HL-60 (cell line): ENCODE data around the gene FBN1.

Source experiments
- GABPA ChIP-seq: IDR thresholded peaks from 2 replicates; pipeline ENCODE4 v1.6.1; 2012; ENCODE audit warnings: low read depth
- POLR2AphosphoS5 ChIP-seq: IDR thresholded peaks from 2 replicates; pipeline ENCODE4 v1.6.1; 2012; ENCODE audit warnings: low read depth
- TF ChIP-seq, protein P1 (sequence below): IDR thresholded peaks from one replicate; pipeline ENCODE4 v1.5.1; 2011; ENCODE audit warnings: low read length, control low read depth, inconsistent platforms; ENCODE audit not compliant: insufficient read depth
- TF ChIP-seq, protein P2 (sequence below): IDR thresholded peaks from 2 replicates; pipeline ENCODE4 v1.6.1; 2012; ENCODE audit warnings: low read depth; ENCODE audit not compliant: insufficient replicate concordance

DNA sequence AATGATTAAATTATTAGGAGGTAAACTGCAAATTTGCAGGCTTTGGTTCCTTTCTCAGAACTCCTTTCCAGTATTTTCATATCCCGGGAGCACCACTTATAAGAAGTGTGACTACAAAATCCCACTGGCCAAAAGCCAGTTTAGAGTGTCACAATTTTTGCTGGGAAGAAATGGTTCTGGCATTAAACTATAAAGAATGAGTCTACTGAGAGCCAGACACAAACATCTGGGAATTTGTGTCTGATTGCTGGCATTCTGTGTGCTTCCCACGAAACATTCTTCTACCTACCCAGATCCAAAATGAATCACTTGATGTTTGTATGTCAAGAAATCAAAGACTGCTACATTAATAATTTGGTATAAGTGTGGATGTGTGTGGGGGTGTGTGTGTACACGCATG is 231.5 kb downstream of the FBN1 start:
- TF ChIP-seq, protein P1, sequence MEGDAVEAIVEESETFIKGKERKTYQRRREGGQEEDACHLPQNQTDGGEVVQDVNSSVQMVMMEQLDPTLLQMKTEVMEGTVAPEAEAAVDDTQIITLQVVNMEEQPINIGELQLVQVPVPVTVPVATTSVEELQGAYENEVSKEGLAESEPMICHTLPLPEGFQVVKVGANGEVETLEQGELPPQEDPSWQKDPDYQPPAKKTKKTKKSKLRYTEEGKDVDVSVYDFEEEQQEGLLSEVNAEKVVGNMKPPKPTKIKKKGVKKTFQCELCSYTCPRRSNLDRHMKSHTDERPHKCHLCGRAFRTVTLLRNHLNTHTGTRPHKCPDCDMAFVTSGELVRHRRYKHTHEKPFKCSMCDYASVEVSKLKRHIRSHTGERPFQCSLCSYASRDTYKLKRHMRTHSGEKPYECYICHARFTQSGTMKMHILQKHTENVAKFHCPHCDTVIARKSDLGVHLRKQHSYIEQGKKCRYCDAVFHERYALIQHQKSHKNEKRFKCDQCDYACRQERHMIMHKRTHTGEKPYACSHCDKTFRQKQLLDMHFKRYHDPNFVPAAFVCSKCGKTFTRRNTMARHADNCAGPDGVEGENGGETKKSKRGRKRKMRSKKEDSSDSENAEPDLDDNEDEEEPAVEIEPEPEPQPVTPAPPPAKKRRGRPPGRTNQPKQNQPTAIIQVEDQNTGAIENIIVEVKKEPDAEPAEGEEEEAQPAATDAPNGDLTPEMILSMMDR, result no peak
- TF ChIP-seq GABPA (no peak), POLR2AphosphoS5 (no peak)
- TF ChIP-seq, protein P2, sequence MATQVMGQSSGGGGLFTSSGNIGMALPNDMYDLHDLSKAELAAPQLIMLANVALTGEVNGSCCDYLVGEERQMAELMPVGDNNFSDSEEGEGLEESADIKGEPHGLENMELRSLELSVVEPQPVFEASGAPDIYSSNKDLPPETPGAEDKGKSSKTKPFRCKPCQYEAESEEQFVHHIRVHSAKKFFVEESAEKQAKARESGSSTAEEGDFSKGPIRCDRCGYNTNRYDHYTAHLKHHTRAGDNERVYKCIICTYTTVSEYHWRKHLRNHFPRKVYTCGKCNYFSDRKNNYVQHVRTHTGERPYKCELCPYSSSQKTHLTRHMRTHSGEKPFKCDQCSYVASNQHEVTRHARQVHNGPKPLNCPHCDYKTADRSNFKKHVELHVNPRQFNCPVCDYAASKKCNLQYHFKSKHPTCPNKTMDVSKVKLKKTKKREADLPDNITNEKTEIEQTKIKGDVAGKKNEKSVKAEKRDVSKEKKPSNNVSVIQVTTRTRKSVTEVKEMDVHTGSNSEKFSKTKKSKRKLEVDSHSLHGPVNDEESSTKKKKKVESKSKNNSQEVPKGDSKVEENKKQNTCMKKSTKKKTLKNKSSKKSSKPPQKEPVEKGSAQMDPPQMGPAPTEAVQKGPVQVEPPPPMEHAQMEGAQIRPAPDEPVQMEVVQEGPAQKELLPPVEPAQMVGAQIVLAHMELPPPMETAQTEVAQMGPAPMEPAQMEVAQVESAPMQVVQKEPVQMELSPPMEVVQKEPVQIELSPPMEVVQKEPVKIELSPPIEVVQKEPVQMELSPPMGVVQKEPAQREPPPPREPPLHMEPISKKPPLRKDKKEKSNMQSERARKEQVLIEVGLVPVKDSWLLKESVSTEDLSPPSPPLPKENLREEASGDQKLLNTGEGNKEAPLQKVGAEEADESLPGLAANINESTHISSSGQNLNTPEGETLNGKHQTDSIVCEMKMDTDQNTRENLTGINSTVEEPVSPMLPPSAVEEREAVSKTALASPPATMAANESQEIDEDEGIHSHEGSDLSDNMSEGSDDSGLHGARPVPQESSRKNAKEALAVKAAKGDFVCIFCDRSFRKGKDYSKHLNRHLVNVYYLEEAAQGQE, result no peak
